GM13977 (cell line): ENCODE data around the gene ZNF598.
A peak's percentile ranks its signal among the peaks of the same experiment; 100 is the strongest.
"Not testable (repeated sequence)": the region's sequence is repeated elsewhere in the genome, so short reads cannot be mapped to it uniquely, and the experiment has no call there.

Experiments used
- DNase-seq: peaks from one replicate; pipeline ENCODE4 v3.0.0; 2012; ENCODE audit warnings: low spot score
- CTCF ChIP-seq: IDR thresholded peaks from 2 replicates; pipeline ENCODE4 v1.5.1; 2012; ENCODE audit warnings: mild to moderate bottlenecking, control low read depth; ENCODE audit not compliant: insufficient read depth; ENCODE audit errors: extremely low read depth, missing control alignments
- in situ Hi-C: fragments of 300-500 bp; cut with MboI; formaldehyde crosslinking; loops from one replicate; pipeline ENCODE4 v1.12.0; 2022; ENCODE audit warnings: low sequenced_read_pairs, low pct_unique_long_range_greater_than_20kb, mixed read lengths, inconsistent platforms; ENCODE audit not compliant: unreplicated experiment

Gene ZNF598

DNA sequence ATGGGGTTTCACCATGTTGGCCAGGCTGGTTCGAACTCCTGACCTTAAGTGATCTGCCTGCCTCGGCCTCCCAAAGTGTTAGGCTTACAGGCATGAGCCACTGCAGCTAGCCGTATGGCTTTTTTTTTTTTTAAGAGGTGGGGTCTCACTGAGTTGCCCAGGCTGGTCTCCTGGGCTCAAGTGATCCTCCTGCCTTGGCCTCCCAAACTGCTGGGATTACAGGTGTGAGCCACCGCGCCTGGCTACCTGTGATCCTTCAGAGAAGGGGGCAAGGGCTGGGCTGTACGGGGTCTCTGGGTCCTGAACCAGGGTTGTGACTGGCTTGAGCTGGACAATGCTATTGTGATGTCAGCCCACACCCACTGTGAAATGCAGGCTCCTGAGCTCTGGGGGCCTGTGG, 43.2 kb downstream of the ZNF598 start, which contains the start of gene RNF151:
TSS of gene RNF151 (plus strand) at position 397 of the 400 bp plus-strand sequence. CDS start 26 bp downstream, outside the sequence.
- in situ Hi-C loops, result no loop called here
- DNase-seq, result no peak
- TF ChIP-seq CTCF, result no peak

- DNase-seq, result no peak
- TF ChIP-seq CTCF, result no peak
- in situ Hi-C loops, result no loop called here
Measured at GRCh38 chr16:1965396-1966001, 44.1 kb downstream of the ZNF598 start.

GRCh38 chr16:1964506-1965395, 44.9 kb downstream of the ZNF598 start, which contains the start of gene RPS2:
TSS of gene RPS2 (minus strand) at chr16:1964826. CDS start at chr16:1964625, 201 bp downstream.
- in situ Hi-C loops, result no loop called here
- peak; percentile 100 for DNase-seq
- TF ChIP-seq CTCF, result no peak

DNA sequence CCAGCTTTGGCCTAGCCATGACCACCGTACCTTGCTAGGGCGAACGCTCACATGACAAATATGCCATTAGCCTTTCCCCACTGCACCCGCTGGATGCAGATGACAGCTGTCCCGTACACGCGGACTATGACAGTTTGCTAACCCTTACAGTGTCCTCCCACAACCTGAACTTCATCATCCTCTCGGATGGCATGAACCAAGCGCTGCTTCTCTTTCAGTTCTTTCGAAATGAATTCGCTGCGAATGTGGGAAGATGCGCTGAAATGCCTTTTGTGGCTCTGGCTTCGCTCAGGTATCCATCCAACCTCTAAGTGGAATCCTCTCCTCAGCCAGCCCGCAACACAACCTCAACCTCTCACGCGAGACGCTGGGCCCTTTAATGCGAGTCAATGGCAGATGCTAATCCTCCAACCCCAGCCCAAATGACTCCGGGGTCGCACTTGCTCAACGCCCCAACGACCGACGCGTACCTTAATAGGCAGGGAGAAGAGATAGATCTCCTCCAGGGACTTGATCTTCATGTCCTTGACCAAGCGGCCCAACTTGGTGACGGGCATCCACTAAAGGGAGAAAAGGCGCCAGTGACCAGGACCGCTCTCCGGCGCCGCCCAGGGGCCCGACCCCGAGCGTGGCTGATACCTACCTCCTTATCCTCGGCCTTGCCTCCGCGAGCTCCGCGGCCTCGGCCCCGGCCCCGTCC, 45.7 kb downstream of the ZNF598 start:
- in situ Hi-C loops, result no loop called here
- TF ChIP-seq CTCF, result peak; percentile 23
- DNase-seq, result no peak

DNA sequence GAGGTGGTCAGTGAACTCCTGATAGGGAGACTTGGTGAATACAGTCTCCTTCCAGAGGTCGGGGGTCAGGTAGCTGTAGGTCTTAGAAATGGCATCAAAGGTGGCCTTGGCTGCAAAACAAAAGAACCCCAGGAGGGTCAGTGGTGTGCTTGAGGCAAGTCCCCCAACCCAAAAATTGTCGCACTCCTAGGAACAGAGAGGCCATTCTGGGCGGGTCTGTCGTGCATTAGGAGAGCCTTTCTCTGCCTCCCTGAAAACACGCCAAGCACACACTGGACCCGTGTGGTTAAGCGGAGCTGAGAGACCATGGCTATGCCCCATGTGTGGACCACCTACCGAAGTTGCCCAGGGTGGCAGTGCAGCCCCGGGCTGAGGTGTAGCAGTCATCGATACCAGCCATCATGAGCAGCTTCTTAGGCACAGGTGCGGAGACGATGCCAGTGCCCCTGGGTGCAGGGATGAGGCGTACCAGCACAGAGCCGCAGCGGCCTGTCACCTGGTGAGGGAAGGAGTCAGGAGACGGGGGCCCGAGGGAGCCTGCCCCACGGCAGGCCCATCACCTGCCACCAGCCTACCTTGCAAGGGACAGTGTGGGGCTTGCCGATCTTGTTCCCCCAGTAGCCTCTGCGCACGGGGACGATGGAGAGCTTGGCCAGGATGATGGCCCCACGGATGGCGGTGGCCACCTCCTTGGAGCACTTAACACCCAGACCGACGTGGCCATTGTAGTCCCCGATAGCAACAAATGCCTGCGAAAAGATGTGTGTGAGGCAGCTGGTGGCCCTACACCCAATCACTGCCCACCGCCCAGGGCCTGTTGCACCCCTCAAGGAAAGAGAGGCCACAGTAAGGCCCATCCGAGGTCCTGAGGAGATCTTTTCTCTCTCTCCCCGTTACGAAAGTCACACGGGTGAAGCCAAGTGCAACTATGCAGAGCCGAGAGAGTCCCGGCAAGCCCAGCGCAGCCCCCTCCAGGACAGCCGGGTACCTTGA, 47.2 kb downstream of the ZNF598 start:
- DNase-seq, in situ Hi-C loops: not testable (repeated sequence)

GRCh38 chr16:1961651-1962067, 48.0 kb downstream of the ZNF598 start:
- in situ Hi-C loops, result no loop called here
- no peak for DNase-seq
- no peak for TF ChIP-seq CTCF
